GM18873 (cell line): ENCODE data around the gene MED25.

Experiments
- ATAC-seq: cut with Tn5 transposase; IDR thresholded peaks from one replicate; pipeline ENCODE4 v1.9.1; 2021; ENCODE audit warnings: mild to moderate bottlenecking, moderate library complexity, moderate number of reproducible peaks; ENCODE audit not compliant: unreplicated experiment, low FRiP score

MED25 gene

DNA sequence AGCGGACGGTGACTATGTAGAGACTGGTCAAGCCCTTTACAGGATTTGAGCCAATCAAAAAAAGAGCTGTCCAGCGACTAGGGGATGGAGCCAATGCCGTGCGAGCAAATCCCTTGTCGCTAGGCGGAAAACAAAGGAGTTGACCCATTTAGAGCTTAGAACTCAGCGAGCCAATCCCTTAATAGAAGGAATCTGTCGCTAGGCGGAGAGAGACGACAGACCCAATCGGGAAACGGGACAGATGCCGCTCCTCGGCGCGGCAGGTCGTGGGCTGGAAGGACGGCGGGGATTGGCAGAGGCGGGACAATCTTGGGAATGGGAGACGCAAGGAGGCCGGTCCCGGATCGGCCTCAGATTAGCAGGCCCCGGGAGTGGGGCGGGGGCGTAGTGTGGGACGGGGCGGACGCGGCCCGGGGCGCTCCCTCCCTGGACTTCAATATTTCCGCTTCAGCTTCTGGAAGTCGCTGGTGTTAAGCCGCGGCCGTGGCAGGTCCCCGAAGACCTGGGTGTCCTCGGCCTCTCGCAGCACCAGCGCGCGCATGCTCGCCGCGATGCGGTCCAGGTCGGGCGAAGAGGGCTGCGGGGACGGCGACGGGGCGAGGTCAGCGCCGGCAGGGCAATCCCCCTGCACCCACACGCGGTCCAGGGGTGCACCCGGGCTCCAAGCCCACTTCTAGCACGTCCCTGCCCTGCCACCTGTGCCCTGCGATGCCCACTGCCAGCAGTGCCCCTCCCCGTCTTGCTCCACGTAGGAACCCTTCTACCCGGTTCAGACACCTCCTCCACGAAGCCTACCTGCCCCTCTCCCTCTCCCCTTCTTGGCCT, 51.6 kb downstream of the MED25 start:
- peak; percentile 71 for ATAC-seq

DNA sequence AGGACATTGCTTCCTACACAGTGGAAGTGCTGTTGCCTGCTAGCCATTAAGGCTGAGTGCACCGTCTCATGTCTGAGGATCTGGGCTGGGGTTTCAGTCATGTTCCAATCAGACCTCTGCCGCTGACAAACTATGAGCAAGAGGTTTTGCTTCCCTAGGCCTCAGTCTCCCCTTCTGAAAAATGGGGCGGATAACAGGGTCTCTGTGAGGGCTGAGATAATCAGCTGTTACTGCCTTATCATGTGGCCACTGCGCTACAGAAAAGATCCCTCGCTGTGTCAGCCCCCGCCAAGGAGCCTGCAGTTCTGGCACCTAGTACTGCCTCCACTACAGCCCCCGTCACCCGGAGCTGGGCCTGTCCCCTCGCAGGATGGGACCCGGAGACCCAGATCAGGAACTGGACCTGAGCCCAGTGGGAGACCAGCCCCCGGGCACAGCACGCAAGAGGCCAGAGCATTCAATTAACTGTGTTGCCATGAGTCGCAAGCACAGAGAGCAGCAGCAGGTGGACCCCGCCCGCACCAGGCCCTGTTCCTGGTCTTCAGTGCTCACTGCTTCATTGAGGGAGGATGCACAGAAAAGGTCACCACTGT, 52.3 kb downstream of the MED25 start:
- no peak for ATAC-seq

DNA sequence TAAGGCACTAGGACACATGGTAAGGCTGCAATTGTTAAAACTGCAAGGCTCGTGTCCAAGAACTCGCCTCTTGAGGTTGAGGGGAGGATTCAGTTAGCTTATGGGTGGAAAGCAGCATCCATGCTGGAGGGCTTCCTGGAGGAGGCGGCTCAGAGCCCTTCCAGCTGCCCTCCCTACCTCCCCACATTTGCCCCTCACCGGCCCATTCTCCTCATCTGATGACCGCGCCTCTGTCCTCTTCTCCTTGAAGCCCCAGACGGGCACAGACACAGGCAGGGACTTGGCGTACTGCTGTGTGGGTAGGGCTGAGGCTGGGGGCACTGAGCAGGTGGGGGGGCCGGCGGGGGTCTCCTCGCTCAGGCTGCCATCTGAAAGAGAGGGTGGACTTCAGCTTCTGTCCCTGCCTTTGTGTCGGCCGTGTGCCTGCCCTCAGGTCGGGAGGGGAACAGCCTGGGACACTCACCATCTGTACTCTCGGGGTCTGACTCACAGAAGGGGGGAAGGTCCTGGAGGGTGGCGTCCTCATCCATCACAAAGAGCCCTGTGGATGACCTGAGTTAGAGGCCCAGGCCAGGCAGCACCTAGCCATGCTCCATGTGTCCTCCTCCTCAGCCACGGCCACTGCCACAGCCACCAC, 53.4 kb downstream of the MED25 start:
- ATAC-seq: no peak

DNA sequence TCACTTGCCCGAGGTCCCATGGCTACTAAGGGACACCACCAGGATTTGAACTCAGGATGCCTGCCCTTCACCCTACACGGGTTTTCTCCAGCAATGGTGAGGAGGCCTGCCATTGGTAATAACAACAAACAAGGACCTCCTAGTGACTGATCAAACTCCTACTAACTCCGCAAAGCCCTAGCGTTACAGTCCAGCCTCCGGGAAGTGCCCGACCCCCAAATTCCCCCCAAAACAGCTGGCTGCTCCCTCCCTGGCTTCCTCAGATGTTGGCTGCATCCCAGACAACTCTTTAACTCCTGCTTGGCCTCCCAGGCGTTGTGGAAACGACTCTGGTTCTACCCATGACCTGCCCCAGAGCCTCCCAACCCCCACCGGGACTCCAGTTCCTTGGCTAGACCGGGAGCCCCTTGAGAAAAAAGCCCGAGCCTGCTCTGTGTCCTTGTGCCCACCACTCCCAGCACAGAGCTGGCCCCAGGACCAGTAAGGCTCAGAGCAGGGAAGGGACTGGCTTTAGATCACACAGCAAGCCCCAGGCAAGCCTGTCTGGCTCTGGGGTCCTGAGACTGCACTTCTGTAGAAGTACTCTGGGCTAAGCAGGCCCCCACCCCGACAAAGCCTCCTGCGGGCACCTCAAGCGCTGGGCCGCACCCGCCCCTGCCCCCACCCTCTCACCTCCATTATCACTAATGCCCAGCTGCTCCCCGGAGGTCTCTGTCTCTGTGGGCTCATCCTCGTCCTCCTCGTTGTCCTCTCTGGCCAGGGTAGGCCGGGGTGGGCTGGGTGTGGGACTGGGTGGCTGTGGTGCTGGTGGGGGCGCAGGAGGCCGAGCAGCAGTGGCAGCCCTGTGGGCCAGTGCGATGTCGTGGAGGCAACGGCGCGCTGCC, 54.4 kb downstream of the MED25 start:
- ATAC-seq: no peak

DNA sequence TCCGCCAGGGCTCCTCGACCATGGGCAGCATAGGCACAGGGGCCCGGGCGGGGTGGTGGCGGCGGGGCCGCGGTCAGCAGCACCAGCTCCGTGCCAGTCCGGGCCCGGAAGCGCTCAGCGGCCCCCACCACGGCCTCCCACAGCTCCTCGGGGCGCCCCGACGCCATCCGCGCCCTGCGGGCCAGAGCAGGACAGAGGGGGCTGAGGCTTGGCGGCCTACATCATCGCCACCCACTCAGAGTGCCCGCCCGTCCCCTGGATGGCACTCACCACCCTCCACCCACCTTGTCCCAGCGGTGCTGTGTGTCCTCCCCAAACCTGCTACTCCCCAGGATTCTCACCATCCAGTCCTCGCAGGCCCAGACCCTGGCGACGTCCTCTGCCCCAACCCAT, 55.0 kb downstream of the MED25 start:
- ATAC-seq: no peak

DNA sequence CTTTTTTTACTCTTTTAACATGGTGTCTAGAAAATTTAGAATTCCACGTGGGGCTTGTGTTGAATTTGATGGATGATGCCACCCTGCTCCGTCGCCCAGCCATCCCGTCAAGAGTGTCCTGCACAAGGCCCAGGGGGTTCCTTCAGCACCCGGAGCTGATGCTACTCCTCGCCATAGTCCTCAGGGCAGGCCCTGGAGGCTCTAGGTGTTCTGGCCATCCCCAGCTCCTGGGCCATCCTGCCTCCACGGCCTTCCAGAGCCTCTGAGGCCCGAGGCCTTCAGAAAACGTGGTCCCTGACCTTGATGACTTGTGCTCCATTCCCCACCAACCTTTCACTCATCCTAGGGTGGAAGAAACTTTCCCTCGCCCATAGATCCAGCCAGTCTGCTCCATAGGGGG, 55.7 kb downstream of the MED25 start:
- no peak for ATAC-seq

DNA sequence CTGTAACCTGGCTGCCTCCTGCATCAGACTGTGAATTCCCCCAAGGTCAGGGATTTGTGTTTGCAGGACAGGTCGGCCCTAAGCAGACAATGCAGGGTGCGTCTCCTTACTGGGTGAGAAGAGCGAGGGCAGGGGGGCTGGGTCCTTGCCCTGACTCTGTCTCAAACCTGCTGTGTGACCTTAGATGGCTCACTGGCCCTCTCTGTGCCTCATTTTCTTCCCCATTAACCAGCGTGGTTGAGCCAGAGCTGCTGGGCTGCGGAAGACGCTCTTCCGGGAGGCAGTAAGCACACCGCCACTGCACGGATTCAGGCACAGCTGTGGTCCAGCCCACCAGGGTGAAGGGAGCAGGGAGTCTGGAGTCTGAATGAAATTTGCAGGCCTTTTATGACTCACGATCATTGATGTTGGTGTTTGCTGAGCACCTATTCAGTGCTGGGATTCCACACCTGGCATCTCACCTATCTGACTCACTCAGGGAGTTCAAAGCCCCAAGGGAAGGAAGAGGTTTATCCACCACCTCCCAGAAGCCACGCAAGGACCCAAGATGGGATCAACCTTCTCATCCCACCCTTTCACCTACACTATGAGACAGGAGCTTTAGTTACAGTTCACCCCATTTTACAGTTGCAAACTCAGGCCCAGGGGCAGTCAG, 56.5 kb downstream of the MED25 start:
- no peak for ATAC-seq

DNA sequence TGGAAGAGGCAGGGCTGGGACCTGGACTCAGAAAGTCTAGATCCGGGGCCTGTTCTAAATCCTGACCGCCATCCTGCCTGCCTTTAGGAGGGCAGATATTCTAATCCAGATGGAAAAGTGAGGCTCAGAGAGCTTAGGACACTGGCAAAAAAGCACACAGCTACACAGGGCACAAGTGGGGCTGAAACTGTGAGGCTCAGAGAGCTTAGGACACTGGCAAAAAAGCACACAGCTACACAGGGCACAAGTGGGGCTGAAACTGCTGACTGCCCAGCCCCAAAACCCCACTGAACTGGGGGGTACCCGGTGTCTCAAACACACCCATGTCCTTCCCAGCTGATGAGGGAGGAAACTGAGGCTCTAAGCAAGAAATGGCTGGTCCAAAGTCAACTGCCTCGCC, 57.1 kb downstream of the MED25 start:
- no peak for ATAC-seq

DNA sequence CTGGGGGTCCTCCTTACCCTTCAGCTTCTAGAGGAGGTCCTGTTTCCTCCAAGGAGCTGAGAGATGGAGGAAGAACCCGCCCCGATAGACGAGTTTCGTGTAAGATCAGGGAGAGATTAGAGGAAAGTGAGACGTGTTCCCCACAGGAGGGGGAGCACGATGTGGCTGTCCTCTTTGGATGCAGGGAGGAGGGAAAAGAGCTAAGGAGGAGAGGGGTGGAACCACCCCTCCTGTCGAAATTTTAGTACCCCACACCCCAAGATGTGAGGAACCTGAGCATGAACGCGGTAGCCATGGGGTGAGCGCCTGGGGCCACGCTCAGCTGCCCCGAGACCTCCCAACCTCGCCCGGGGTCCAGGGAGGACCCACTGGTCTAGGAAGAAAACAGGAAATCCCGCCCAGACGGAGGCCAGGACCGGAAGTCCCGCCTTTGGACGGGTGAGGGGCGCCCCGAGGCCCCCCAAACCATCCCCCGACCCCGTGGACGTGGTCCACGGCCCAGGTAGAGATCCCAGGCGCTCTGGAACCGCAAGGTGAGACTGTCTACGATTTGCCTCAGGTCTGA, 57.9 kb downstream of the MED25 start:
- ATAC-seq: no peak

DNA sequence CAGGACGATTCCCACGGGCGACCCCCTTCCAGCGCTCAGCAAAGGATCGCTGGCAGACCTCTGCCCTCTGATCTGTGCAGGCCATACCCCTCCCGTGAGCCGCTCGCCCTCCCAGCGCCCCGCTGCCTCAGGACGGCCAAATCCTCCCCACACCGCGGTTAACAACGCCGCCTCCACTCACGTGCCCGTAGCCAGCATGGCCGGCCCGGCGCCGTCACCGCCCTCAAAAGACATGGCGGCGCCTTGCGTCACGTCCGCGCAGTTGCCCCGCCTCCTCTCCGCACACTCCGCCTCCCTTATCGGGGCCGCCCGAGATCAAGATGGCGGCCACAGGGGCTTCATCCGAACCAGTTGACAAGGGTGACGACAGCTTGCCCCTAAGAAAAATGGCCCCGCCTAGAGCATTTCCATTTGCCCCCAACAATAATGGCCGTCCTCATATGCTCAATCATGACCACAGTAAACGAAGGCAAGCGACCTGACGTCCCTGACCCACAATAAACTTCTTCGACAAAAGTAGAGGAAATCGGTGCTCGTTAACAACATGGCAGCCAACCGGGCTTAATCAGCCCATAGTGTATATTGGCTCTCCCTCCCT, 58.4 kb downstream of the MED25 start:
- peak; percentile 35 for ATAC-seq

DNA sequence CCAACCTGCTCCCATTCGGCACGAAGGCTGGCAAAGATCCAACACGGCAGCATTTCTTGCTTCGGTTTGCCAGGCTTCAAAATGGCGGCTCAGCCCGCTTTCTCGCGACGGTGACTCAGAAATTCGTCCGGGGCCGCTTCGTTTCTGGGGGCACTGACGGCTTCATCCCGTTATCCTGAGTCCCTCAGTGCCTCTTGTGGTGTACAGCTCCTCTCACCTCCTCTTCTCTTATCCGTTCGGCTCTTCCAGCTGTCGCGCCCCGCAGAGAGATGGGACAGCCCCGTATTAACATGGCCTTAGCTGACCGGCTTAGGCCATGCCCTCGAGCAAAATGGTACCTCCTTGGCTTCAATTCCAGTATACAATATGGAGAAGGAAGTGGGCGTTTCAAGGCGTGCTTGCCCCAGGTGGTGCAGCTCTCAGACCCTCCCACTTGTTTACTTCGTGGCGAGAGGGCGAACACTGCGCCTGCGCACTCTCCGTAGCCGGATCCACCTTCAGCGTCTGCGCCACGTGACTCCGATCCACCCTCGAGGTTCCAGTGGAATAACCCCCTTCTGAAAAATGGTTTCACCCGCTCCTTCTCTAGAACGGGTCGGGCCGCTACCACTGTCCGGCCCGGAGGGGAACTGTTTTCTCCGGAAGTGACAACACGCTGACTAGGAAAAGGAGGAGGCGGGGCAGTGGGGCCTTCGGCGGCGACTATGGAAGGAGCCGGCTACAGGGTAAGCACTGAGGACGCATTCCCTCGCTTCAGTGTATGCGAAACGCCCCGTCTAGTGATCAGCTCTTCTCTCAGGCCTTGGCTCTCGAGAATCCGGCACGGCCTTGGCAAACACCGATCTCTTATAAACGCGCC, 59.2 kb downstream of the MED25 start, which contains the start of the genes AKT1S1 and TBC1D17:
AKT1S1 (minus strand) TSS at position 336 of the 859 bp plus-strand sequence. CDS start 4,060 bp downstream, outside the sequence.
TBC1D17 (plus strand) TSS at position 683 of the 859 bp plus-strand sequence; CDS start at position 705, 22 bp downstream.
- peak; percentile 54 for ATAC-seq

DNA sequence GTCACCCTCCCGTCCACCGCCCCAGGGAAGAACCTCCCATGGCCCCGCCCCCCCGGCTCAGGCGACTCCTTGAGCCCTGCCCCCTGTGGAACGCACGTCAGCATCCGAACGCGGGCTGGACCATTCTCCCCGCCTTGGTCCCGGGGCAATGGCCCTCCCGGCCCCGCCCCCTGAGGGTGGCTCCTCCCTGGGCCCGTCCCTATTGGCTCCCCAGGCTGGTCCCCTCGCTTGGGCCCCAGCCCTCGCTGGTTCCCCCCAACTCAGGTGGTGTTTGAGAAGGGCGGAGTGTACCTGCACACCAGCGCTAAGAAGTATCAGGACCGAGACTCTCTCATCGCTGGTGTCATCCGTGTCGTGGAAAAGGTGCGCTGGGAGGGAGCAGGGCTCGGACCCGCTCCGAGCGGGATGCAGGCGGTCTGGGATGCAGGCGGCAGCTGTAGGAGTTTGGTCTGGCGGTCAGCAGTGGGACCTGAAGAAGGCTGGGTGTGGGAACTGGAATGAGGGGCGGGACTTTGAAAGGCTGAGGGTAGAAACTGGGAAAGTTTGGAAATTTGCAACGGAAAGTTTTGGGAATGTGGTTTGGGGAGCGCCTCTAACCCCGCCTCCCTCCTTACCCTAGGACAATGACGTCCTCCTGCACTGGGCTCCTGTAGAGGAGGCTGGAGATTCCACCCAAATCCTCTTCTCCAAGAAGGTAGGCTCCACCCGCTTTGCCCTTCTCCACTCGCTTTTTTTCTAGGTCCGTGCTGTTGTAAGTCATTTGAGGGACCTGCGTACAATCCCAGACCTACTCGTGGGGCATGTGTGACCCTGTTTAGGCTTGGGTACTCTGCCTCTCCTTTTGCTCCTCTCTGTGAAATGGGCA, 60.0 kb downstream of the MED25 start:
- ATAC-seq: peak; percentile 26

DNA sequence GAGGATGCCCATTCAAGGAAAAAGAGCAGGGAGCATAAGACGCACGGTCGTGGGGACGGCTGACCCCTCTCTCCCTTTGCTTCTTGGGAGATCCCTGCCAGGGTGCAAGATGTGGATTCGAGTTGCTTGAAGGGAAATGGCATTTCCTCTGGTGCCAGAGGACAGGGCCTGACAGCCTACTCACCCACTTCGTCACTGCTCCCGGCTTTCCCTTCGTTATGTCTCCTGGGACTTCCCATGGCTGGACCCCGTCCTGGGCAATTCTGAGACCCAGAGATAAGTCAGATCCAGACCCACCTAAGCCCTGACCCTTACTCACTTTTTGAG, 60.6 kb downstream of the MED25 start:
- ATAC-seq: no peak

DNA sequence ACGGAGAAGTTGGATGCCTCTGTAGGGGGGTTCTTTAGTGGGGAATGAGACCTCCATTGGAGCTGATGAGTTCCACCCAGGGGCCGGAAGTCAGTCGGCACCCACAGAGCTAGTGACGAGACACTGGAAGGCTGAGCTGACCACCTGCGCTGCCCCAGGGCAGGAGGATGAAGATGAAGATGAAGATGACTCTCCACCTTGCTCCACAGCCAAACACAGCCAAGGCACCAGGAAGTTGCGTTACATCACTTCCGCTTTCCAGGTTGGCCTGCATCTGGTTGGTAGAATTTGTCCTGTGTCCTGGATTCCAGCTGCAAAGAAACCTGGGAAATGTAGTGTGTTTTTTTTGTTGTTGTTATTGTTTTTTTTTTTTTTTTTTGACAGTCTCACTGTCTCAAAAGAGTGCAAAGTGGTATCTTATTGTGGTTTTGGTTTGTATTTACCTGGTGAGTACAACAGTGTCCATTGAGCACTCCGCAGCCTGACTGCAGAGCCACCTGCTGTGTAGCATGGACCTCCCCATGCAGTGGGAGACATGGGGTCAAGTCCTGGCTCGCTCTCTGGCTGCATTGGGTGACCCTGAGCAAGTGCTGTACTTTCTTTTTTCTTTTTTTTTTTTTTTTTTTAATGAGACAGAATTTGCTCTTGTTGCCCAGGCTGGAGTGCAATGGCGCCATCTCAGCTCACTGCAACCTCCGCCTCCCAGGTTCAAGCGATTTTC, 61.3 kb downstream of the MED25 start:
- ATAC-seq: no peak

DNA sequence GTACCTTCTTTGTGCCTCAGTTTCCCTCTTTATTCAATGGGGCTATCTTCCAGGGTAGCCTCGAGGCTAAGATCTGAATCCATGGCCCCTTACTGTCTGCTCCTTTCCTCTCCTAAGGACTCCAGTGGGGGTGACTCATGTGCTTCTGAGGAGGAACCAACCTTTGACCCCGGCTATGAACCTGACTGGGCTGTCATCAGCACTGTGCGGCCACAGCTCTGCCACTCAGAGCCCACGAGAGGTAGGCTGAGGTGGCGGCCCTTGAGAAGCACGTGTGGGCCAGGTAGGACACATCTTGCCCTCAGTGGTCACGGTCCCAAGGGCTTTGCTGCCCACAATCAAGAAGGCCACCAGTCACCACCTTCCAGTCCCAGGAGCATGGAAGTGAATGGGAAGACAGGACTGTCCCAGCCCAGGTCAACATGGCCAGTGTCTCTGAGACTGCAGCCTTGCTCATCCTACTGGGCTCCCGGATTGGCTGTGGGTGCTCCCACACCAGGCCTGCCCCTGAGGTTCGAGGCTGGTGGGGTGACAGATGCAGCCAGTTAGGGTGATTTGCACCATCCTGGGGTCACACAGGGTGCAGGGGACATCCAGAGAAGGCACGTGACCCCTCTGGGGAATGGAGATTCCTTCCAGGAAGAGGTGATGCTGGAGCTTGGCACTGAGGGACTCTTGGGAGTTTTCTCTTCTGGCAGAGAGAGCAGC, 62.2 kb downstream of the MED25 start:
- no peak for ATAC-seq

DNA sequence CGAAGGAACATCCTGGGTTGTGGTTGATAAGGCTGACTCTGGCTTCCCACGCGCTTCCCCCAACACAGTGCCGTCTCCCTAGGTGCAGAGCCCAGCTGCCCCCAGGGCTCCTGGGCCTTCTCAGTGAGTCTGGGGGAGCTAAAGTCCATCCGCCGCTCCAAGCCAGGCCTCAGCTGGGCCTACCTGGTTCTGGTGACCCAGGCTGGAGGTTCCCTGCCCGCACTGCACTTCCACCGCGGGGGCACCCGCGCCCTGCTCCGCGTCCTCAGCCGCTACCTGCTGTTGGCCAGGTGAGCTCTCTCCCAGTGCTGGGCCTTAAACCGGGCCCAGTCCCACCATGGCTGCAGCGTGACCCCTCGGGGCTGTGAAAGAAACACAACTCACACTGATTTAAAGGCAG, 63.1 kb downstream of the MED25 start:
- no peak for ATAC-seq
